HEK293 (cell line): ENCODE results near the gene MLLT10.

ENCODE experiments used
- BCL11B ChIP-seq: fragments of 450-650 bp; formaldehyde crosslinking; IDR thresholded peaks from 2 replicates; pipeline ENCODE4 v1.5.1; 2016; ENCODE audit warnings: low read depth, missing biosample characterization, missing genetic modification characterization
- EGR2 ChIP-seq: fragments of 450-650 bp; formaldehyde crosslinking; IDR thresholded peaks from 2 replicates; pipeline ENCODE4 v1.5.1; 2016; ENCODE audit warnings: low read depth, missing biosample characterization, missing genetic modification characterization
- OSR2 ChIP-seq: fragments of 450-650 bp; formaldehyde crosslinking; IDR thresholded peaks from 2 replicates; pipeline ENCODE4 v1.5.1; 2016; ENCODE audit warnings: missing biosample characterization, missing genetic modification characterization
- TCF7L2 ChIP-seq: IDR thresholded peaks from 2 replicates; pipeline ENCODE4 v1.6.1; 2011; ENCODE audit warnings: low read depth, mild to moderate bottlenecking, inconsistent platforms, low read length, moderate library complexity, borderline replicate concordance
- ZEB2 ChIP-seq: fragments of 450-650 bp; formaldehyde crosslinking; IDR thresholded peaks from 2 replicates; pipeline ENCODE4 v1.5.1; 2016; ENCODE audit warnings: missing biosample characterization, missing genetic modification characterization
- ZNF138 ChIP-seq: fragments of 450-650 bp; formaldehyde crosslinking; IDR thresholded peaks from 2 replicates; pipeline ENCODE4 v1.5.1; 2016; ENCODE audit warnings: missing biosample characterization, missing genetic modification characterization, borderline replicate concordance
- ZNF155 ChIP-seq: fragments of 450-650 bp; formaldehyde crosslinking; IDR thresholded peaks from 2 replicates; pipeline ENCODE4 v1.5.1; 2016; ENCODE audit warnings: missing biosample characterization, missing genetic modification characterization
- ZNF221 ChIP-seq: fragments of 450-650 bp; formaldehyde crosslinking; IDR thresholded peaks from 2 replicates; pipeline ENCODE4 v1.5.1; 2017; ENCODE audit warnings: missing biosample characterization, missing genetic modification characterization, borderline replicate concordance
- ZNF266 ChIP-seq: fragments of 450-650 bp; formaldehyde crosslinking; IDR thresholded peaks from 2 replicates; pipeline ENCODE4 v1.5.1; 2016; ENCODE audit warnings: missing biosample characterization, missing genetic modification characterization, low read depth
- ZNF292 ChIP-seq: fragments of 450-650 bp; formaldehyde crosslinking; IDR thresholded peaks from 2 replicates; pipeline ENCODE4 v1.5.1; 2016; ENCODE audit warnings: low read depth, missing biosample characterization, missing genetic modification characterization, borderline replicate concordance
- ZNF354C ChIP-seq: fragments of 450-650 bp; formaldehyde crosslinking; IDR thresholded peaks from 2 replicates; pipeline ENCODE4 v1.5.1; 2016; ENCODE audit warnings: missing biosample characterization, missing genetic modification characterization, low read depth, borderline replicate concordance
- ZNF423 ChIP-seq: fragments of 450-650 bp; formaldehyde crosslinking; IDR thresholded peaks from 2 replicates; pipeline ENCODE4 v1.5.1; 2016; ENCODE audit warnings: missing biosample characterization, missing genetic modification characterization
- ZNF624 ChIP-seq: fragments of 450-650 bp; formaldehyde crosslinking; IDR thresholded peaks from 2 replicates; pipeline ENCODE4 v1.5.1; 2017; ENCODE audit warnings: missing biosample characterization, missing genetic modification characterization
- TF ChIP-seq, protein P1 (sequence below): sonication (generic); formaldehyde crosslinking; IDR thresholded peaks from 2 replicates; pipeline ENCODE4 v1.8.1; 2022; ENCODE audit warnings: mild to moderate bottlenecking, moderate library complexity, missing genetic modification reagents
- TF ChIP-seq, protein P2 (sequence below): fragments of 450-650 bp; formaldehyde crosslinking; IDR thresholded peaks from 2 replicates; pipeline ENCODE4 v1.5.1; 2016; ENCODE audit warnings: missing biosample characterization, missing genetic modification characterization
- TF ChIP-seq, protein P3 (sequence below): fragments of 450-650 bp; formaldehyde crosslinking; IDR thresholded peaks from 2 replicates; pipeline ENCODE4 v1.5.1; 2016; ENCODE audit warnings: missing biosample characterization, missing genetic modification characterization, low read depth
- TF ChIP-seq, protein P4 (sequence below): fragments of 450-650 bp; formaldehyde crosslinking; IDR thresholded peaks from 2 replicates; pipeline ENCODE4 v1.5.1; 2016; ENCODE audit warnings: missing biosample characterization, missing genetic modification characterization
- TF ChIP-seq, protein P5 (sequence below): fragments of 450-650 bp; formaldehyde crosslinking; IDR thresholded peaks from 2 replicates; pipeline ENCODE4 v1.5.1; 2016; ENCODE audit warnings: missing biosample characterization, missing genetic modification characterization
- TF ChIP-seq, protein P6 (sequence below): fragments of 450-650 bp; formaldehyde crosslinking; IDR thresholded peaks from 2 replicates; pipeline ENCODE4 v1.5.1; 2016; ENCODE audit warnings: missing biosample characterization, missing genetic modification characterization
- TF ChIP-seq, protein P7 (sequence below): fragments of 450-650 bp; formaldehyde crosslinking; IDR thresholded peaks from 2 replicates; pipeline ENCODE4 v1.5.1; 2017; ENCODE audit warnings: missing biosample characterization, mild to moderate bottlenecking, missing genetic modification characterization, moderate library complexity
- TF ChIP-seq, protein P8 (sequence below): fragments of 450-650 bp; formaldehyde crosslinking; IDR thresholded peaks from 2 replicates; pipeline ENCODE4 v1.5.1; 2016; ENCODE audit warnings: missing biosample characterization, missing genetic modification characterization
- TF ChIP-seq, protein P9 (sequence below): fragments of 450-650 bp; formaldehyde crosslinking; IDR thresholded peaks from 2 replicates; pipeline ENCODE4 v1.5.1; 2016; ENCODE audit warnings: missing biosample characterization, missing genetic modification characterization, borderline replicate concordance

The MLLT10 gene

DNA sequence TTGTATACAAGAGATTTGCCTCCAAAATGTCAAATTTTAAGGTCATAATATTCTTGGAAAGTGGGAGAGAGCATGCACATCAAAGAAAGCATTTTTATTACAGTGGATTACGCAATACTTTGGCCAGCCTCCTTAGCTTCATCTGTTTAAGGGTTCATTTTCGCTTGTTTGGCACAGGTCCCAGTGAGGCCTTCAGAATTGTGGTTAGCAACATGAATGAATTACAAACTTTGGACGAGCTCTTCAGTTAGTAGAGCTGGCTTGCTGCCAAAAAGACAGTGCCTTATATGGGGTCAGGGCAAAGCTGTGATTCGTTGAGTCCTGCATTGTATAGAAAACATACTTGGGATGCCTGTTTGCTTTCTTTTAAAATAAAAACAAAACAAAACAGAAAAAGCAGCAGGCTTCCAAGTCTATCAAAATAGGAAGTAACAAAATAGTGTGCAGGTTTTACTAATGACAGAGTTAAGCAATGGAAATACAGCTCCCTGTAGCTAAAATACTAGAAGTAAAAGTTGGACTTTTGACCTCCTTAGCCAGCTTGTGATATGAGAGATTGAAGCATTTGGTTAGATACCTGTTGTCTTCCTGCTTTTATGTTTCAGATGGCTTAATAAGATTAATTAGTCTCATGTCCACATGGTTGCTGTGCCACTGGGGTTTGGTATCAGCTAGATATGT is 190.8 kb downstream of the MLLT10 start (continued):
- TF ChIP-seq, protein P1, sequence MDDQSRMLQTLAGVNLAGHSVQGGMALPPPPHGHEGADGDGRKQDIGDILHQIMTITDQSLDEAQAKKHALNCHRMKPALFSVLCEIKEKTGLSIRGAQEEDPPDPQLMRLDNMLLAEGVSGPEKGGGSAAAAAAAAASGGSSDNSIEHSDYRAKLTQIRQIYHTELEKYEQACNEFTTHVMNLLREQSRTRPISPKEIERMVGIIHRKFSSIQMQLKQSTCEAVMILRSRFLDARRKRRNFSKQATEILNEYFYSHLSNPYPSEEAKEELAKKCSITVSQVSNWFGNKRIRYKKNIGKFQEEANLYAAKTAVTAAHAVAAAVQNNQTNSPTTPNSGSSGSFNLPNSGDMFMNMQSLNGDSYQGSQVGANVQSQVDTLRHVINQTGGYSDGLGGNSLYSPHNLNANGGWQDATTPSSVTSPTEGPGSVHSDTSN (CRISPR knock-in tag) = no peak
- TF ChIP-seq ZNF624 = peak; percentile 86
- TF ChIP-seq ZNF292 (tag by site-specific recombination) = no peak
- TF ChIP-seq ZNF221 (tag by site-specific recombination) = peak; percentile 64; the same call in 1 of the 2 replicates
- TF ChIP-seq TCF7L2 = peak; percentile 95
- TF ChIP-seq ZNF155 (tag by site-specific recombination) = no peak
- no peak for TF ChIP-seq ZNF138 (tag by site-specific recombination)
- no peak for TF ChIP-seq ZNF354C (tag by site-specific recombination)
- TF ChIP-seq, protein P2, sequence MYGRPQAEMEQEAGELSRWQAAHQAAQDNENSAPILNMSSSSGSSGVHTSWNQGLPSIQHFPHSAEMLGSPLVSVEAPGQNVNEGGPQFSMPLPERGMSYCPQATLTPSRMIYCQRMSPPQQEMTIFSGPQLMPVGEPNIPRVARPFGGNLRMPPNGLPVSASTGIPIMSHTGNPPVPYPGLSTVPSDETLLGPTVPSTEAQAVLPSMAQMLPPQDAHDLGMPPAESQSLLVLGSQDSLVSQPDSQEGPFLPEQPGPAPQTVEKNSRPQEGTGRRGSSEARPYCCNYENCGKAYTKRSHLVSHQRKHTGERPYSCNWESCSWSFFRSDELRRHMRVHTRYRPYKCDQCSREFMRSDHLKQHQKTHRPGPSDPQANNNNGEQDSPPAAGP (tag by site-specific recombination) = peak; percentile 41; the same call in 1 of the 2 replicates
- TF ChIP-seq, protein P3, sequence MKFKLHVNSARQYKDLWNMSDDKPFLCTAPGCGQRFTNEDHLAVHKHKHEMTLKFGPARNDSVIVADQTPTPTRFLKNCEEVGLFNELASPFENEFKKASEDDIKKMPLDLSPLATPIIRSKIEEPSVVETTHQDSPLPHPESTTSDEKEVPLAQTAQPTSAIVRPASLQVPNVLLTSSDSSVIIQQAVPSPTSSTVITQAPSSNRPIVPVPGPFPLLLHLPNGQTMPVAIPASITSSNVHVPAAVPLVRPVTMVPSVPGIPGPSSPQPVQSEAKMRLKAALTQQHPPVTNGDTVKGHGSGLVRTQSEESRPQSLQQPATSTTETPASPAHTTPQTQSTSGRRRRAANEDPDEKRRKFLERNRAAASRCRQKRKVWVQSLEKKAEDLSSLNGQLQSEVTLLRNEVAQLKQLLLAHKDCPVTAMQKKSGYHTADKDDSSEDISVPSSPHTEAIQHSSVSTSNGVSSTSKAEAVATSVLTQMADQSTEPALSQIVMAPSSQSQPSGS = peak; percentile 89
- no peak for TF ChIP-seq EGR2
- TF ChIP-seq OSR2 (tag by site-specific recombination) = peak; percentile 71
- peak; percentile 87 for TF ChIP-seq BCL11B (tag by site-specific recombination)
- TF ChIP-seq ZNF266 (tag by site-specific recombination) = no peak
- 0 out of 2 replicates have a peak, but pooled peaks have one; percentile 26 for TF ChIP-seq ZNF423 (tag by site-specific recombination)
- TF ChIP-seq, protein P4, sequence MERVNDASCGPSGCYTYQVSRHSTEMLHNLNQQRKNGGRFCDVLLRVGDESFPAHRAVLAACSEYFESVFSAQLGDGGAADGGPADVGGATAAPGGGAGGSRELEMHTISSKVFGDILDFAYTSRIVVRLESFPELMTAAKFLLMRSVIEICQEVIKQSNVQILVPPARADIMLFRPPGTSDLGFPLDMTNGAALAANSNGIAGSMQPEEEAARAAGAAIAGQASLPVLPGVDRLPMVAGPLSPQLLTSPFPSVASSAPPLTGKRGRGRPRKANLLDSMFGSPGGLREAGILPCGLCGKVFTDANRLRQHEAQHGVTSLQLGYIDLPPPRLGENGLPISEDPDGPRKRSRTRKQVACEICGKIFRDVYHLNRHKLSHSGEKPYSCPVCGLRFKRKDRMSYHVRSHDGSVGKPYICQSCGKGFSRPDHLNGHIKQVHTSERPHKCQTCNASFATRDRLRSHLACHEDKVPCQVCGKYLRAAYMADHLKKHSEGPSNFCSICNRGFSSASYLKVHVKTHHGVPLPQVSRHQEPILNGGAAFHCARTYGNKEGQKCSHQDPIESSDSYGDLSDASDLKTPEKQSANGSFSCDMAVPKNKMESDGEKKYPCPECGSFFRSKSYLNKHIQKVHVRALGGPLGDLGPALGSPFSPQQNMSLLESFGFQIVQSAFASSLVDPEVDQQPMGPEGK (tag by site-specific recombination) = 0 out of 2 replicates have a peak, but pooled peaks have one; percentile 33
- TF ChIP-seq, protein P5, sequence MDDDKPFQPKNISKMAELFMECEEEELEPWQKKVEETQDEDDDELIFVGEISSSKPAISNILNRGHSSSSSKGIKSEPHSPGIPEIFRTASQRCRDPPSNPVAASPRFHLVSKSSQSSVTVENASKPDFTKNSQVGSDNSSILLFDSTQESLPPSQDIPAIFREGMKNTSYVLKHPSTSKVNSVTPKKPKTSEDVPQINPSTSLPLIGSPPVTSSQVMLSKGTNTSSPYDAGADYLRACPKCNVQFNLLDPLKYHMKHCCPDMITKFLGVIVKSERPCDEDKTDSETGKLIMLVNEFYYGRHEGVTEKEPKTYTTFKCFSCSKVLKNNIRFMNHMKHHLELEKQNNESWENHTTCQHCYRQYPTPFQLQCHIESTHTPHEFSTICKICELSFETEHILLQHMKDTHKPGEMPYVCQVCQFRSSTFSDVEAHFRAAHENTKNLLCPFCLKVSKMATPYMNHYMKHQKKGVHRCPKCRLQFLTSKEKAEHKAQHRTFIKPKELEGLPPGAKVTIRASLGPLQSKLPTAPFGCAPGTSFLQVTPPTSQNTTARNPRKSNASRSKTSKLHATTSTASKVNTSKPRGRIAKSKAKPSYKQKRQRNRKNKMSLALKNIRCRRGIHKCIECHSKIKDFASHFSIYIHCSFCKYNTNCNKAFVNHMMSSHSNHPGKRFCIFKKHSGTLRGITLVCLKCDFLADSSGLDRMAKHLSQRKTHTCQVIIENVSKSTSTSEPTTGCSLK (tag by site-specific recombination) = no peak
- TF ChIP-seq, protein P6, sequence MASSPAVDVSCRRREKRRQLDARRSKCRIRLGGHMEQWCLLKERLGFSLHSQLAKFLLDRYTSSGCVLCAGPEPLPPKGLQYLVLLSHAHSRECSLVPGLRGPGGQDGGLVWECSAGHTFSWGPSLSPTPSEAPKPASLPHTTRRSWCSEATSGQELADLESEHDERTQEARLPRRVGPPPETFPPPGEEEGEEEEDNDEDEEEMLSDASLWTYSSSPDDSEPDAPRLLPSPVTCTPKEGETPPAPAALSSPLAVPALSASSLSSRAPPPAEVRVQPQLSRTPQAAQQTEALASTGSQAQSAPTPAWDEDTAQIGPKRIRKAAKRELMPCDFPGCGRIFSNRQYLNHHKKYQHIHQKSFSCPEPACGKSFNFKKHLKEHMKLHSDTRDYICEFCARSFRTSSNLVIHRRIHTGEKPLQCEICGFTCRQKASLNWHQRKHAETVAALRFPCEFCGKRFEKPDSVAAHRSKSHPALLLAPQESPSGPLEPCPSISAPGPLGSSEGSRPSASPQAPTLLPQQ (tag by site-specific recombination) = peak; percentile 81
- TF ChIP-seq, protein P7, sequence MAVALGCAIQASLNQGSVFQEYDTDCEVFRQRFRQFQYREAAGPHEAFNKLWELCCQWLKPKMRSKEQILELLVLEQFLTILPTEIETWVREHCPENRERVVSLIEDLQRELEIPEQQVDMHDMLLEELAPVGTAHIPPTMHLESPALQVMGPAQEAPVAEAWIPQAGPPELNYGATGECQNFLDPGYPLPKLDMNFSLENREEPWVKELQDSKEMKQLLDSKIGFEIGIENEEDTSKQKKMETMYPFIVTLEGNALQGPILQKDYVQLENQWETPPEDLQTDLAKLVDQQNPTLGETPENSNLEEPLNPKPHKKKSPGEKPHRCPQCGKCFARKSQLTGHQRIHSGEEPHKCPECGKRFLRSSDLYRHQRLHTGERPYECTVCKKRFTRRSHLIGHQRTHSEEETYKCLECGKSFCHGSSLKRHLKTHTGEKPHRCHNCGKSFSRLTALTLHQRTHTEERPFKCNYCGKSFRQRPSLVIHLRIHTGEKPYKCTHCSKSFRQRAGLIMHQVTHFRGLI (tag by site-specific recombination) = peak; percentile 68; the same call in 1 of the 2 replicates
- TF ChIP-seq, protein P8, sequence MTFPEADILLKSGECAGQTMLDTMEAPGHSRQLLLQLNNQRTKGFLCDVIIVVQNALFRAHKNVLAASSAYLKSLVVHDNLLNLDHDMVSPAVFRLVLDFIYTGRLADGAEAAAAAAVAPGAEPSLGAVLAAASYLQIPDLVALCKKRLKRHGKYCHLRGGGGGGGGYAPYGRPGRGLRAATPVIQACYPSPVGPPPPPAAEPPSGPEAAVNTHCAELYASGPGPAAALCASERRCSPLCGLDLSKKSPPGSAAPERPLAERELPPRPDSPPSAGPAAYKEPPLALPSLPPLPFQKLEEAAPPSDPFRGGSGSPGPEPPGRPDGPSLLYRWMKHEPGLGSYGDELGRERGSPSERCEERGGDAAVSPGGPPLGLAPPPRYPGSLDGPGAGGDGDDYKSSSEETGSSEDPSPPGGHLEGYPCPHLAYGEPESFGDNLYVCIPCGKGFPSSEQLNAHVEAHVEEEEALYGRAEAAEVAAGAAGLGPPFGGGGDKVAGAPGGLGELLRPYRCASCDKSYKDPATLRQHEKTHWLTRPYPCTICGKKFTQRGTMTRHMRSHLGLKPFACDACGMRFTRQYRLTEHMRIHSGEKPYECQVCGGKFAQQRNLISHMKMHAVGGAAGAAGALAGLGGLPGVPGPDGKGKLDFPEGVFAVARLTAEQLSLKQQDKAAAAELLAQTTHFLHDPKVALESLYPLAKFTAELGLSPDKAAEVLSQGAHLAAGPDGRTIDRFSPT = peak; percentile 86; the same call in 1 of the 2 replicates
- peak; percentile 85 for TF ChIP-seq ZEB2 (tag by site-specific recombination)
- TF ChIP-seq, protein P9, sequence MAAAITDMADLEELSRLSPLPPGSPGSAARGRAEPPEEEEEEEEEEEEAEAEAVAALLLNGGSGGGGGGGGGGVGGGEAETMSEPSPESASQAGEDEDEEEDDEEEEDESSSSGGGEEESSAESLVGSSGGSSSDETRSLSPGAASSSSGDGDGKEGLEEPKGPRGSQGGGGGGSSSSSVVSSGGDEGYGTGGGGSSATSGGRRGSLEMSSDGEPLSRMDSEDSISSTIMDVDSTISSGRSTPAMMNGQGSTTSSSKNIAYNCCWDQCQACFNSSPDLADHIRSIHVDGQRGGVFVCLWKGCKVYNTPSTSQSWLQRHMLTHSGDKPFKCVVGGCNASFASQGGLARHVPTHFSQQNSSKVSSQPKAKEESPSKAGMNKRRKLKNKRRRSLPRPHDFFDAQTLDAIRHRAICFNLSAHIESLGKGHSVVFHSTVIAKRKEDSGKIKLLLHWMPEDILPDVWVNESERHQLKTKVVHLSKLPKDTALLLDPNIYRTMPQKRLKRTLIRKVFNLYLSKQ (tag by site-specific recombination) = no peak
